ENCODE results near the gene NUSAP1.
"Not testable (repeated sequence)": the region's sequence is repeated elsewhere in the genome, so short reads cannot be mapped to it uniquely, and the experiment has no call there.

NUSAP1 gene

GRCh38 chr15:41286665-41287333 lies 45.9 kb upstream of the NUSAP1 start:
- CTCF ChIA-PET: interaction anchor here (1.3 to 1.6 kb wide), 2 partner anchors 46 to 56 kb away, joined by 3 to 6 read pairs; partner anchors contain the start of genes CHP1, NUSAP1 and OIP5
- no peak for DNase-seq (ENCODE audit: extremely low spot score)
- no peak for TF ChIP-seq CTCF (IDR thresholded peaks at IDR 0.05; ENCODE audit: control extremely low read depth, extremely low read depth, low read depth, missing control alignments)
- POLR2A ChIA-PET: no interaction called here

GRCh38 chr15:41288464-41288863 lies 44.2 kb upstream of the NUSAP1 start:
- POLR2A ChIA-PET: interaction anchor here (0.6 kb wide), 1 partner anchor 736 kb away, joined by 5 read pairs; no protein-coding TSS in a partner anchor

GRCh38 chr15:41289953-41290352 lies 42.7 kb upstream of the NUSAP1 start:
- POLR2A ChIA-PET: no interaction called here
- no peak for DNase-seq (ENCODE audit: extremely low spot score)
- CTCF ChIA-PET: interaction anchor here (1.3 kb wide), 1 partner anchor 17 kb away, joined by 3 read pairs; no protein-coding TSS in a partner anchor
- no peak for TF ChIP-seq CTCF (IDR thresholded peaks at IDR 0.05; ENCODE audit: control extremely low read depth, extremely low read depth, low read depth, missing control alignments)

More at GRCh38 chr15:41288464-41288863, 44.2 kb upstream of the NUSAP1 start:
- CTCF ChIA-PET: interaction anchor here (0.9 kb wide), 1 partner anchor 28 kb away, joined by 4 read pairs; no protein-coding TSS in a partner anchor
- no peak for DNase-seq (ENCODE audit: extremely low spot score)
- TF ChIP-seq CTCF (IDR thresholded peaks at IDR 0.05; ENCODE audit: control extremely low read depth, extremely low read depth, low read depth, missing control alignments): no peak

GRCh38 chr15:41291065-41291631 lies 41.5 kb upstream of the NUSAP1 start:
- ChIA-PET CTCF (interaction anchor here (1.0 to 1.6 kb wide), 6 partner anchors 15 to 388 kb away, joined by 3 to 4 read pairs (median 3); partner anchors contain the start of genes NUSAP1 and OIP5), POLR2A (interaction anchor here (0.6 kb wide), 1 partner anchor 841 kb away, joined by 3 read pairs; no protein-coding TSS in a partner anchor)
- TF ChIP-seq CTCF (IDR thresholded peaks at IDR 0.05; ENCODE audit: control extremely low read depth, extremely low read depth, low read depth, missing control alignments): no peak
- DNase-seq (ENCODE audit: extremely low spot score): peak; percentile 56

- CTCF ChIA-PET: interaction anchor here (0.9 to 1.6 kb wide), 3 partner anchors 20 to 90 kb away, joined by 3 read pairs; partner anchors contain the start of genes NUSAP1 and OIP5
- no peak for DNase-seq (ENCODE audit: extremely low spot score)
- no peak for TF ChIP-seq CTCF (IDR thresholded peaks at IDR 0.05; ENCODE audit: control extremely low read depth, extremely low read depth, low read depth, missing control alignments)
- POLR2A ChIA-PET: no interaction called here
Observed at GRCh38 chr15:41292521-41292920, 40.2 kb upstream of the NUSAP1 start.

GRCh38 chr15:41301139-41301538 lies 31.5 kb upstream of the NUSAP1 start:
- CTCF ChIA-PET: interaction anchor here (1.4 kb wide), 1 partner anchor 9 kb away, joined by 4 read pairs; no protein-coding TSS in a partner anchor
- DNase-seq (ENCODE audit: extremely low spot score); POLR2A ChIA-PET: not testable (repeated sequence)

- ChIA-PET POLR2A (no interaction called here), CTCF (interaction anchor here (1.4 kb wide), 1 partner anchor 9 kb away, joined by 4 read pairs; no protein-coding TSS in a partner anchor)
- no peak for TF ChIP-seq CTCF (IDR thresholded peaks at IDR 0.05; ENCODE audit: control extremely low read depth, extremely low read depth, low read depth, missing control alignments)
- DNase-seq (ENCODE audit: extremely low spot score): no peak
Observed at GRCh38 chr15:41301587-41301986, 31.1 kb upstream of the NUSAP1 start.
